Measurements from ENCODE around the gene NINJ1.

DNA sequence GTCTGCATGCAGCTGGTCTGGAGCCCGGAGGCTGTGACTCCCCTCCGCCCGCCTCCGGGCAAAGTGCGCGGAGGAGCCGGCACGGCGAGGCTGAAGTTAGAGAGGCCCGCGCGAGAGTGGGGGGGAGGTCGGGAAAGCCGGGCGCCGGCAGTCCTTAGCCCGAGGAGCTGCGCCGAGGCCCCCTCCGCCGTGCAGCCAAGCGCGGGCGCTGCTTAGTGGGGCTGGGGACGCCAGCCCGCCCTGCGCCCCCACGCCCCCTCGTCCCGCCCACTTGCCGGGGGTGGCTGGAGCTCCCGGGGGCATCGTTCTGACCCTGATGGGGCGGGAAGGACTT lies 403 bp downstream of the NINJ1 start:
- TF ChIP-seq, protein P1, sequence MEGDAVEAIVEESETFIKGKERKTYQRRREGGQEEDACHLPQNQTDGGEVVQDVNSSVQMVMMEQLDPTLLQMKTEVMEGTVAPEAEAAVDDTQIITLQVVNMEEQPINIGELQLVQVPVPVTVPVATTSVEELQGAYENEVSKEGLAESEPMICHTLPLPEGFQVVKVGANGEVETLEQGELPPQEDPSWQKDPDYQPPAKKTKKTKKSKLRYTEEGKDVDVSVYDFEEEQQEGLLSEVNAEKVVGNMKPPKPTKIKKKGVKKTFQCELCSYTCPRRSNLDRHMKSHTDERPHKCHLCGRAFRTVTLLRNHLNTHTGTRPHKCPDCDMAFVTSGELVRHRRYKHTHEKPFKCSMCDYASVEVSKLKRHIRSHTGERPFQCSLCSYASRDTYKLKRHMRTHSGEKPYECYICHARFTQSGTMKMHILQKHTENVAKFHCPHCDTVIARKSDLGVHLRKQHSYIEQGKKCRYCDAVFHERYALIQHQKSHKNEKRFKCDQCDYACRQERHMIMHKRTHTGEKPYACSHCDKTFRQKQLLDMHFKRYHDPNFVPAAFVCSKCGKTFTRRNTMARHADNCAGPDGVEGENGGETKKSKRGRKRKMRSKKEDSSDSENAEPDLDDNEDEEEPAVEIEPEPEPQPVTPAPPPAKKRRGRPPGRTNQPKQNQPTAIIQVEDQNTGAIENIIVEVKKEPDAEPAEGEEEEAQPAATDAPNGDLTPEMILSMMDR (conservative IDR thresholded peaks at IDR 0.05 in 1 of 2, IDR thresholded peaks at IDR 0.05 in 1 of 2; ENCODE audit: low read depth in 1 of 2, low read length in 2 of 2) = no peak
- no peak for TF ChIP-seq EZH2 (IDR thresholded peaks at IDR 0.05; ENCODE audit: low read length, missing control alignments)
